Dermis microvascular lymphatic vessel endothelial cell (primary cell): ENCODE results near the gene ANK3. TPM values are rescaled to one million over a fixed set of nuclear protein-coding genes. Genes with fewer than 3 reads are reported as not detected.

Source experiments
- DNase-seq, 2 donors: peaks; one replicate each; pipeline versions ENCODE4 v3.0.0 to v3.0.0-alpha.2; 2010; ENCODE audit warnings: low read depth in 2 of 2
- total RNA-seq: library from RNA; depleted of rRNA; stranded (reverse); fragments of >200 nt; gene quantifications from 2 replicates; pipeline ENCODE4 v1.2.1, GENCODE V29; 2014

Gene ANK3
- total RNA-seq, 1 donor from 2014 or later: 0.77 TPM

GRCh38 chr10:60098677-60099601 lies 290.7 kb downstream of the ANK3 start:
- DNase-seq: peak; percentile 6 to 58

GRCh38 chr10:60096761-60097513 lies 292.7 kb downstream of the ANK3 start:
- no peak for DNase-seq

DNA sequence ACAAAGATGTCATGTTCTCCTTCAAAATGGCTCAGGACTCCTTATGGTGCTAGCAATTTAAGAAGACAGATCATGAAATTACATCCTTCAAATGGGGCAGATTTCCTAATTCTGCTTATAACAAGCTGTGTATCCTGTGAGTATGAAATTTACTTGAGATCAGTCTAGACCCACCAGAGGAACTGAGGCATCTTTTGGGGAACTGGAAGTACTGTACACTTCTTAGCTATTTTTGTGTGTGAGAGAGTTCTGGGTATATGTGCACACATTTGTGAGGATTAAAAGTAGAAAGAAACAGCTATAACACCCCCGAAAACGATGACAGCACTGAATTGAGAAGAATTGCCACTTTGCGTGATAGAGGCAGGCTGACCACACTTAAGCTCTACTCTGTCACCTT lies 296.4 kb downstream of the ANK3 start:
- no peak for DNase-seq

- DNase-seq: peak in 1 of 2 donors; percentile 2
Measured at GRCh38 chr10:60086862-60087261, 302.8 kb downstream of the ANK3 start.

DNA sequence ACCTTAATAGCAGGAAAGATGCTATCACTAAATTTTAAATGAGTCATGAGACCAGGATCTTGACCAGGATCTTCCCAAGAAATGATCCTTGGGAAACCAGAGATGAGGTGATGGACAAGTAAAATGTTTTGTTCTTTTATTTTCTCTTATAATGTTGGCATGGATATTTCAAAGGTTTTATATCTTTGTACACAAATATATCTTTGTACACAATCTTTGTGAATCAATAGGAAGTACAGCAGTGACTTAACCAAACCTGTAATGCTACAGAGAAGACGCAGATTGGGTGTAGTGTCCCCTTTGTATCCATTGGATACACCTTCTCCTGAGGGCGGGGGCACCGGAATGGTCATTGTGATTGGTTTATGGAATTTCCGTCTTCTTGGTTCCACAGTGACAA lies 303.3 kb downstream of the ANK3 start:
- no peak for DNase-seq

DNA sequence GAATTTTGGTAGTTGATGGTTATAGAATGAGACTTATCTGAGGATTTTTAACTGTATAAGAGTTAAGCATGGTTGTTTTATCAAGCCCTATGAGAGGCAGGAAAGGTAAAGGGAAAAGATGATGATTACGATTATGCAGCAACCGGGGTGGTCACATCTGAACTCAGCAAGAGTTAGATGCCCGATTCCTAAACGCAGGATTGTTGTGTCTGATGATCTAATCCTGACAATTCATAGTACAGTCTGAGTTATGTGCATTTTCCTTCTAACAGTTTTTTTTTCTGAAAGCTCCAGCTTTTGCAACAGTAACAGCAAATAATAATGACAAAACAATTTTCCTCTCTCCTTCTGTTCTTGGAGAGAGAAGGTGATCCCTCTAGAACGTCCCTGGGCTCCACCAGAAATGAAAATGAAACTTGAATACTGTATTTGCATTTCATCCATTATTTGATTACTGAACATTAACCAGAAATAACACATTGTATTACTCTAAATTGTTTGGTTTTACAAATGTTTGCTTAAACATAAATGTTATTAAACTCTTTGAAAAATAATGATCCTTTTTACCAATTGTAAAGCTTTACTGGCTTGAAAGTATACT lies 306.8 kb downstream of the ANK3 start:
- no peak for DNase-seq

- no peak for DNase-seq
Measured at GRCh38 chr10:60082341-60082740, 307.3 kb downstream of the ANK3 start.

- DNase-seq: no peak
Measured at GRCh38 chr10:60073781-60074656, 315.7 kb downstream of the ANK3 start.

GRCh38 chr10:60073397-60073780 lies 316.3 kb downstream of the ANK3 start:
- no peak for DNase-seq

DNA sequence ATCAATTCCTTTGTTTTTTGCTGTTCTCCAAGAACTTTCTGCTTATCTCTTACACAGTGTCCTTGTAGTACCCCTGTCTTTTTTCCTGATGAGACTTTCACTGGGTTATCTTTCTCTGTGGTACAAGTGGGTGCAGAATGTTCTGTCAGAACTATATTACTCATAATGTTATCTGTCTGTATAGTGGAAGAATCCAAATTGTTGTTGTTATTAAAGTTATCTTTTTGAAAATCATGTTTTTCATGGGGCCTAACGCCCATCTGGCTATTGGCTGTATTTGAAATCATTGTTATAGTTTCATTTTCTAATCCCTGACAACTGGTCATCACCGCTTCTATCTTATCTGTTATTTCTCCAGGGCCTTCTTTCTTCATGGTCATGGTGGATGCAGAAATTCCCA lies 320.4 kb downstream of the ANK3 start:
- no peak for DNase-seq

- no peak for DNase-seq
Measured at GRCh38 chr10:60050366-60050765, 339.3 kb downstream of the ANK3 start.

- DNase-seq: peak in 1 of 2 donors; percentile 20
Measured at GRCh38 chr10:60048091-60048501, 341.6 kb downstream of the ANK3 start.

GRCh38 chr10:60045571-60045970 lies 344.1 kb downstream of the ANK3 start:
- no peak for DNase-seq

- no peak for DNase-seq
Measured at GRCh38 chr10:60044971-60045370, 344.7 kb downstream of the ANK3 start.

DNA sequence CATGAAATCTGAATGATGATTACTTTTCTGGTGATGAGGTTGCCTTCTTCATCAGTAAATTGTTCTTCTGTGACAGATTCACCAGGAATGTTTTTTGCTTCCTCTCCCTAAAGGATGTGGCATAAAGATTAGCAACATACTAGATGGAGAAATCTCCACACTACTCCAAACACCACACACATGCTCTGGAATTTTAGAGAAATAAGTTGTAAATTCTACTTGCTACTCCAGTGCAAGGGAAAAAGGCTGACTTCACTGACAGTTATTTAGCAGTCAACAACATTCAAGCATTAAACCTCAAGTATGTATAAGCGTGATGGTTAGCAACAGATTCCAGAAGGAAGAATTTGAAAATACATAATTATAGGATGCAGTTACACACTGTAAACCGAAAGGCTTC lies 345.4 kb downstream of the ANK3 start:
- DNase-seq: no peak

GRCh38 chr10:60043561-60044241 lies 346.0 kb downstream of the ANK3 start:
- DNase-seq: no peak

- DNase-seq: no peak
Measured at GRCh38 chr10:60042914-60043313, 346.8 kb downstream of the ANK3 start.

GRCh38 chr10:60042262-60042661 lies 347.4 kb downstream of the ANK3 start:
- no peak for DNase-seq

DNA sequence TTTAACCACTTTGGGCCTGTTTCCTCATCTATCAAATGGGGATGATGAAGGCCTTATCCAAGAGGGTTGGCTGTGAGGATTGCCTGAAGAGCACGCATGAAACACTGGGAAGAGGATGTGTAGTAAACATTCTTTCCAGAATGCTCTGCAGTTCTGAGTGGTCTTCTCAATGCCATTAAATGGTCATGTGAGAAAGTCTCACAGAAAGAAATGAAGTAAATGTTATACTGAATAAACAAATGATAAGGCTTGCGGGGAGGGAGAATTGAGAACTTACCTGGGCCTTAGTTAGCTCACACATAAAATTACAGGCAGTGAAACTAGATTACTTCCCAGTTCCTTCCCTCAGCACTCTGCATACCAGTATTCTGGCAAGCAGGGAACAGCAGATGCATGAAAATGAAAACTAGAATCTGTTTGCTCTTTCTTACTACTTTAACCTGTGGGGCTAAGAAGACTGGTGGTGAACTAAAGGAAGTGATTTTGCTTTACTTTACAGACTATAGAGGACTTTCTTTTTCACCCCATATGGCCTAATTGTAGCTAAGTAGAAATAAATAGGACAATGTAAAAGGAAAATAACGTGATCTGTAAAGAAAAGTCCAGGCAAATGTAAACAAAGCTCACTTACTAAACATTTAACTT lies 348.1 kb downstream of the ANK3 start:
- no peak for DNase-seq

- no peak for DNase-seq
Measured at GRCh38 chr10:60040014-60040662, 349.5 kb downstream of the ANK3 start.
